GM21381 (cell line): Measurements from ENCODE around the gene FEN1.

Experiments used
- ATAC-seq: cut with Tn5 transposase; IDR thresholded peaks from one replicate; pipeline ENCODE4 v1.9.1; 2021; ENCODE audit warnings: mild to moderate bottlenecking, moderate library complexity; ENCODE audit not compliant: unreplicated experiment

Gene FEN1

GRCh38 chr11:61756452-61757212 is 36.1 kb upstream of the FEN1 start:
- no peak for ATAC-seq

- no peak for ATAC-seq
Measured at GRCh38 chr11:61757213-61757862, 35.4 kb upstream of the FEN1 start.

GRCh38 chr11:61760946-61761345 is 31.8 kb upstream of the FEN1 start:
- ATAC-seq, result no peak

- ATAC-seq, result no peak
Measured at GRCh38 chr11:61761440-61762222, 31.1 kb upstream of the FEN1 start.

GRCh38 chr11:61762223-61762615 is 30.5 kb upstream of the FEN1 start:
- ATAC-seq, result no peak

GRCh38 chr11:61762798-61763197 is 29.9 kb upstream of the FEN1 start:
- no peak for ATAC-seq

- ATAC-seq, result no peak
Measured at GRCh38 chr11:61763930-61764605, 28.6 kb upstream of the FEN1 start.

- no peak for ATAC-seq
Measured at GRCh38 chr11:61764606-61765260, 28.0 kb upstream of the FEN1 start.

- ATAC-seq, result no peak
Measured at GRCh38 chr11:61765550-61766253, 27.0 kb upstream of the FEN1 start.

- ATAC-seq, result no peak
Measured at GRCh38 chr11:61766353-61766841, 26.3 kb upstream of the FEN1 start.

GRCh38 chr11:61768376-61769076 is 24.2 kb upstream of the FEN1 start:
- no peak for ATAC-seq

- no peak for ATAC-seq
Measured at GRCh38 chr11:61769169-61769920, 23.4 kb upstream of the FEN1 start.

- ATAC-seq, result no peak
Measured at GRCh38 chr11:61769946-61770683, 22.6 kb upstream of the FEN1 start.

GRCh38 chr11:61771195-61771894 is 21.4 kb upstream of the FEN1 start:
- ATAC-seq, result no peak

GRCh38 chr11:61771985-61772455 is 20.7 kb upstream of the FEN1 start:
- ATAC-seq, result no peak

- ATAC-seq, result no peak
Measured at GRCh38 chr11:61773356-61773755, 19.4 kb upstream of the FEN1 start.

GRCh38 chr11:61773809-61774208 is 18.9 kb upstream of the FEN1 start:
- ATAC-seq, result no peak
